NCI-H524 (cell line): ENCODE measurements around the gene CCDC34.
A peak's percentile ranks its signal among the peaks of the same experiment; 100 is the strongest.
"Not testable (repeated sequence)": the region's sequence is repeated elsewhere in the genome, so short reads cannot be mapped to it uniquely, and the experiment has no call there.

ENCODE experiments used
- DNase-seq, 2 experiments: peaks; one replicate each; lab custom pipeline; 2025; lab: John Stamatoyannopoulos, UW

The CCDC34 gene

DNA sequence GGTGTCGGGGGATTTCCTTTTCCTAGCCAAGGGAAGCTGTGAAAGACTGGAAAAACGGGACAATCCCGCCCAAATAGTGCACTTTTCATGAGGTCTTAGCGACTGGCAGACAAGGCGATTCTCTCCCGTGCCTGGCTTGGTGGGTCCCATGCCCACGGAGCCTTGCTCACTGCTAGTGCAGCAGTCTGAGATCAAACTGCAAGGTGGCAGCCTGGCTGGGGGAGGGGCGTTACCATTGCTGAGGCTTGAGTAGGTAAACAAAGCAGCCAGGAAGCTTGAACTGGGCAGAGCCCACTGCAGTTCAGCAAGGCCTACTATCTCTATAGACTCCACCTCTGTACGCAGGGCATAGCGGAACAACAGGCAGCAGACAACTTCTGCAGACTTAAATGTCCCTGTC is 41.7 kb downstream of the CCDC34 start:
- DNase-seq, result not testable (repeated sequence)

GRCh38 chr11:27319072-27319471 is 43.9 kb downstream of the CCDC34 start:
- DNase-seq, result no peak

GRCh38 chr11:27317751-27318150 is 45.3 kb downstream of the CCDC34 start:
- DNase-seq, result no peak

- no peak for DNase-seq
Measured at GRCh38 chr11:27315836-27316235, 47.2 kb downstream of the CCDC34 start.

GRCh38 chr11:27313157-27313821 is 49.7 kb downstream of the CCDC34 start:
- DNase-seq, result no peak

- DNase-seq, result no peak
Measured at GRCh38 chr11:27312110-27312509, 50.9 kb downstream of the CCDC34 start.

- DNase-seq, result no peak
Measured at GRCh38 chr11:27310707-27311106, 52.3 kb downstream of the CCDC34 start.

GRCh38 chr11:27310182-27310581 is 52.8 kb downstream of the CCDC34 start:
- DNase-seq, result no peak

DNA sequence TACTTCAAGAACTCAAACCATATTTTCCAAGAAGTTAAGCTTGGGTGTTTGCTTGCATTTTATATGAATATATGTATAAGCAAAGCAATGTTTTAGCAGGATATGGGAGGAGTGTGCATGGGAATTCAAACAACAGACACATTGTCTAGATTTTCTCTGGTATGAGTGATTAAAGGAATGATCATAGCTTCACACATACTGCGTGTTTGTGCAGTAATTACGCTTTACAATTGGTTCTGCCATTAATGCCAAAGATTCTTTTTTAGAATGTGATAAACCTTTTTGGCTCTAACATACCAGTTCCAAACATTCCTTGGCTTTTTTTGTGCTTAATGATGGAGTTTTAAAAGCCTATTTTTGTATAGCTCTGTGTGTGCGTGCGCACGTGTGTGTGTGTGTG is 54.0 kb downstream of the CCDC34 start:
- no peak for DNase-seq

GRCh38 chr11:27307232-27307631 is 55.8 kb downstream of the CCDC34 start:
- no peak for DNase-seq

DNA sequence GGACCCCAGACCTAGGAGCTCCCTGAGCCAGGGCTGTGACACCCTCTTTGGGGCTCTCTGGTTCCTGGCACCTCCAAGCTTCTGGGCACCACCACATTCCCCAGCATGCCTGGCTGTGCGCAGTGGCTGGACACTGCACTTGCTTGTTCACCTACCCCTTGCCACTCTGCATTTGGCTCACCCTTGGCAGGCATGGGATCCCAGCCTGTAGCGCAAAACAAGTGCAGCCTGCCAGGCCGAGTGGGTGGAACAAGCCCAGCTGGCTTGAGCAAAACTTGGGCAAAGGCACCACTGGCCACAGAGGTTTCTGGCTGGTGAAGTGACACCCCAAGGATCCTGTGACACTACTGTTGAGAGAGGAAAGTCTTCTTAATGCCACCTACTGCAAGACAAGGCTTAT is 57.3 kb downstream of the CCDC34 start:
- DNase-seq, result no peak

GRCh38 chr11:27304514-27304913 is 58.5 kb downstream of the CCDC34 start:
- no peak for DNase-seq

GRCh38 chr11:27303903-27304302 is 59.1 kb downstream of the CCDC34 start:
- DNase-seq, result no peak

DNA sequence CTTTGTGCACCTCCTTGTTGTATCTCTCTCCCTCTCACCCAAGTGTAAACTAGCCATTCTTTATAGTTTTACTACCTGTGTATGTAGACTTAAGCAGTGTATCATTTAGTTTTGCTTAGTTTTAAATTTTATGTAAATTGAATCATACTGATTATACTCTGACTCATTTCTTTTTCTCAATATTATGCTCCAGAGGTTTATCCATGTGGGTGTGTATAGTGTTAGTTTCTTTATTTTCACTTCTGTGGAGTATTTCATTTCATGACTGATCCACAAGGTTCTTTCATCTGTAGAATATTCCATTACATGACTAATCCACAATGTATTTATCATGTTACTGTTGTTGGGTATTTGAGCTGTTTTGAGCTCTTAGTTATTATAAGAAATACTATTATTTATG is 62.0 kb downstream of the CCDC34 start:
- no peak for DNase-seq

GRCh38 chr11:27297616-27298015 is 65.4 kb downstream of the CCDC34 start:
- no peak for DNase-seq

GRCh38 chr11:27296497-27296896 is 66.5 kb downstream of the CCDC34 start:
- DNase-seq, result peak; percentile 23 to 61

- no peak for DNase-seq
Measured at GRCh38 chr11:27295928-27296327, 67.1 kb downstream of the CCDC34 start.

DNA sequence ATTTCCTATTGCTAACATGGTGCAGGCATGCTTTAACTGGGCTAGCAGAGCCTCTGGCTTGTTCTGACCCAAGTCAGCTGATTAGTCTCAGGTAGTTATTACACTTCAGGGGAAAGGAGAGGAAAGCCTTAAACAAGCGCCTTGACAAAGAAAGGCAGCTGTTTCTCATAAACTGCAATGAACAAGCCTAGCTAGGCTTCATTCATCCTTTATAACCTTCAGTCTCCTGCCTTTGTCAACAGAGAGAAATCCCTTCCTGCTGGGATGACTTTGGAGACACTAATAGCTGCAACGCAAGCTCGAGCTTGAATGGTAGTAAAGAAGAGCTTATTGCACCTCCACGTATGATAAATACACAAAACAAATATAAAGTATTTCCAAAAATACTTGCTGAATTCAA is 68.4 kb downstream of the CCDC34 start:
- DNase-seq, result no peak

- no peak for DNase-seq
Measured at GRCh38 chr11:27293515-27294417, 69.2 kb downstream of the CCDC34 start.

DNA sequence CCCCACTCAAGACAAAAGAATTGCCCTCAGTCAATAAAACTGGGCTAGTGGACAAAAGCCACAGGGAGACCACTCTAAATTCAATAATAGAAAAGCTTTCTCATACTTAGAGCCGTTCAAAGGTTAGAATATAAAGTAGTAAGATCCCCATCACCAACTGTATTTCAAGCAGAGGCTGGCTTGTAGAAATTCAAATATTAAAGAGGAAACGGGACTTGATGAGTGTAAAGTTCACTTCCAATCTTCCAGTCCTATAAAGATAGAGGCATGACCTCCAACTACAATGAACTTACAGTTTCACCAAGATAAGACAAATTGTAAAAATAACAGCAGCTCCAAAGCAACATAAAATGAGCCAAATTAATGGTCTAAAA is 70.4 kb downstream of the CCDC34 start:
- DNase-seq, result no peak

- DNase-seq, result no peak
Measured at GRCh38 chr11:27291954-27292636, 70.9 kb downstream of the CCDC34 start.

DNA sequence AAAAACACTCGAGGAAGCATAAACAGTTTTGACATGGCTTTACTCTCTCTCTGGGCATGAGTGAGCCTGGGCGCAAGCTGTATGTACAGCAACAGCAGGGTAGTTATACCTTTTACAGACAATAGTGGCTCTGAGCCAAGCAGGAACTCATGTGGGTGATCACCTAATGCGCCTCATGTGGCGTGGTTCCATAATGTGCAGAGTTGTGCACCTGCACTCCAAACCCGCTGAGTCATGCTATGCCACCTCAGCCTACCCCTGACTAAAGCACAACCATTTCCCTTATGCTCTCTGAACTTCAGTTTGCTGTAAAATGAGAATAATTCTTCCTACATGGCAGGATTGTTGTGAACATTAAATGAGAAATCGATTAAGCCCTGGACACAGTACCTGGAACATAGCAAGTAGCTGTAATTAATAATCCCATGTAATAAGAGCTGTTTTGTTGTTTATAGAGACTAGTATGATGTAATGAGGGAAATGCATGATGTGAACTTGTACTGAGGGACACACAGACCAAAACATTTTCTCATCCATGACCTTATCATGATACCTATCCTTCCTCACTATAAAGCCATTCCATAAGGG is 71.6 kb downstream of the CCDC34 start:
- DNase-seq, result no peak
